Body of pancreas (tissue), 4 donors: ENCODE measurements around the gene PCDH15. TPM values are rescaled to one million over a fixed set of nuclear protein-coding genes. Genes with fewer than 3 reads are reported as not detected.

Experiments
- ATAC-seq: fragments of 150-250 bp; one replicate; pipeline ENCODE4 v1.9.1; 2016
- DNase-seq, 4 donors: peaks; one replicate each; pipeline ENCODE4 v3.0.0-alpha.2; 2019
- H3K27ac ChIP-seq, 4 donors: fragments of 200-600 bp; sonication (generic); 1 replicate in 3 of 4; 2 replicates in 1 of 4; pipeline versions ENCODE4 v1.5.1 to v1.6.1; 2016 to 2019; ENCODE audit warnings: mild to moderate bottlenecking in 1 of 4, mixed read lengths in 1 of 4, moderate library complexity in 1 of 4
- H3K27me3 ChIP-seq, 2 donors: fragments of 200-600 bp; sonication (generic); one replicate each; pipeline ENCODE4 v1.6.0; 2016; ENCODE audit warnings: mild to moderate bottlenecking in 1 of 2
- H3K36me3 ChIP-seq, 2 donors: fragments of 200-600 bp; sonication (generic); replicated peaks in 1 of 2; 2 replicates each; pipeline ENCODE4 v1.5.1; 2016; ENCODE audit warnings: low read depth in 2 of 2; ENCODE audit not compliant: insufficient read depth in 1 of 2
- H3K4me1 ChIP-seq: fragments of 200-600 bp; sonication (generic); one replicate; pipeline ENCODE4 v1.6.0; 2016
- H3K4me3 ChIP-seq, 2 donors: fragments of 200-600 bp; sonication (generic); 1 replicate in 1 of 2; 2 replicates in 1 of 2; pipeline ENCODE4 v1.5.1; 2016 to 2019
- H3K9me3 ChIP-seq, 3 donors: fragments of 200-600 bp; sonication (generic); 1 replicate in 2 of 3; 2 replicates in 1 of 3; pipeline ENCODE4 v1.5.1; 2016
- POLR2A ChIP-seq, 3 donors: fragments of 450-650 bp; IDR thresholded peaks; one replicate each; pipeline ENCODE4 v1.6.1; 2016; ENCODE audit warnings: antibody characterized with exemption in 3 of 3, mild to moderate bottlenecking in 2 of 3
- WGBS, 2 donors: methylation state at CpG; one replicate each; pipeline ENCODE4 v1.1.5; 2017; 5-methylcytosine and 5-hydroxymethylcytosine counted together
- intact Hi-C: fragments of 100-400 bp; cut with DNase I; formaldehyde crosslinking; loops from one replicate; pipeline ENCODE4 v1.15.1; 2023
- total RNA-seq, 2 donors: library from RNA; depleted of rRNA; stranded (reverse); fragments of >200 nt; gene quantifications; one replicate each; pipeline ENCODE4 v1.1.0, GENCODE V29; 2016
- TF ChIP-seq, protein P1 (sequence below), 7 experiments: fragments of 450-650 bp in 4 of 7; fragments of 200-600 bp in 3 of 7; sonication (generic) in 3 of 7; IDR thresholded peaks; one replicate each; pipeline ENCODE4 v1.5.1; 2016 to 2019; ENCODE audit warnings: antibody characterized with exemption in 7 of 7

PCDH15 gene
- total RNA-seq, 2 donors from 2014 or later = not detected

GRCh38 chr10:54477738-54478137, 323.3 kb downstream of the PCDH15 start:
- Histone ChIP-seq H3K4me3 (no peak overlapping the region), H3K27ac (no peak overlapping the region), H3K9me3 (no peaks in the 10 kb centered on the region), H3K36me3 (no peaks in the 10 kb centered on the region), H3K4me1 (no peaks in the 10 kb centered on the region), H3K27me3 (no peaks in the 10 kb centered on the region)
- TF ChIP-seq, protein P1, sequence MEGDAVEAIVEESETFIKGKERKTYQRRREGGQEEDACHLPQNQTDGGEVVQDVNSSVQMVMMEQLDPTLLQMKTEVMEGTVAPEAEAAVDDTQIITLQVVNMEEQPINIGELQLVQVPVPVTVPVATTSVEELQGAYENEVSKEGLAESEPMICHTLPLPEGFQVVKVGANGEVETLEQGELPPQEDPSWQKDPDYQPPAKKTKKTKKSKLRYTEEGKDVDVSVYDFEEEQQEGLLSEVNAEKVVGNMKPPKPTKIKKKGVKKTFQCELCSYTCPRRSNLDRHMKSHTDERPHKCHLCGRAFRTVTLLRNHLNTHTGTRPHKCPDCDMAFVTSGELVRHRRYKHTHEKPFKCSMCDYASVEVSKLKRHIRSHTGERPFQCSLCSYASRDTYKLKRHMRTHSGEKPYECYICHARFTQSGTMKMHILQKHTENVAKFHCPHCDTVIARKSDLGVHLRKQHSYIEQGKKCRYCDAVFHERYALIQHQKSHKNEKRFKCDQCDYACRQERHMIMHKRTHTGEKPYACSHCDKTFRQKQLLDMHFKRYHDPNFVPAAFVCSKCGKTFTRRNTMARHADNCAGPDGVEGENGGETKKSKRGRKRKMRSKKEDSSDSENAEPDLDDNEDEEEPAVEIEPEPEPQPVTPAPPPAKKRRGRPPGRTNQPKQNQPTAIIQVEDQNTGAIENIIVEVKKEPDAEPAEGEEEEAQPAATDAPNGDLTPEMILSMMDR (IDR thresholded peaks at IDR 0.05) = no peak
- TF ChIP-seq POLR2A (IDR thresholded peaks at IDR 0.05) = no peak
- WGBS, 2 donors = 80% methylated on average over 4 of the region's 4 CpGs
- DNase-seq (no peak), ATAC-seq (no peak)
- intact Hi-C loops = no loop called here

DNA sequence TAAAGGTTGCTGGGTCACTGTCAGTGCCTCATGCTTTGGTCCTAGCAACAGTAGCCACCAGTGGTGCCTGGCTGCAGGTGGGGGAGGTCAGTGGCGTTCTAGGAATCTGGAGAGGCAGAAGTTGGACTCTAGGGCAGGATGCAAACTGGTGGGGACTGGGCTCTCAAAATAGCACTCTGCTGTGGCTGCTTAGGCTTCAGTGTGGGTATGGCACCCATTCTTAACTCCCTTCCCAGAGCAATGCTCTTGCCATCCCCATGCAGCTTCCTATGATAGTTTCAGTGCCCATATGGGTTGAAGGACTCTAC, 330.8 kb downstream of the PCDH15 start:
- ATAC-seq (no peak), DNase-seq (no peak)
- WGBS, 2 donors = 77% methylated on average over 1 of the region's 1 CpG; no CpG with 5 or more reads in 1 of the 2 donors
- H3K36me3 ChIP-seq = no peaks in the 10 kb centered on the region
- H3K27ac ChIP-seq = no peak overlapping the region
- H3K27me3 ChIP-seq = no peaks in the 10 kb centered on the region
- H3K9me3 ChIP-seq = no peaks in the 10 kb centered on the region
- no peak overlapping the region for H3K4me3 ChIP-seq
- H3K4me1 ChIP-seq = no peaks in the 10 kb centered on the region
- TF ChIP-seq, protein P1 (IDR thresholded peaks at IDR 0.05) = no peak
- no peak for TF ChIP-seq POLR2A (IDR thresholded peaks at IDR 0.05)
- intact Hi-C loops = no loop called here

GRCh38 chr10:54469587-54470323, 331.3 kb downstream of the PCDH15 start:
- DNase-seq = no peak
- WGBS, 2 donors = 62 to 78% methylated on average over 3 to 8 of the region's 8 CpGs

GRCh38 chr10:54454271-54454670, 346.8 kb downstream of the PCDH15 start:
- Histone ChIP-seq H3K4me1 (no peaks in the 10 kb centered on the region), H3K27me3 (no peaks in the 10 kb centered on the region), H3K9me3 (no peaks in the 10 kb centered on the region), H3K36me3 (no peaks in the 10 kb centered on the region), H3K27ac (no peak overlapping the region), H3K4me3 (no peak overlapping the region)
- intact Hi-C loops = no loop called here
- 76 to 84% methylated on average over 1 of the region's 1 CpG for WGBS, 2 donors
- ATAC-seq (no peak), DNase-seq (no peak)
- TF ChIP-seq, protein P1 (IDR thresholded peaks at IDR 0.05) = no peak
- no peak for TF ChIP-seq POLR2A (IDR thresholded peaks at IDR 0.05)

More at GRCh38 chr10:54469587-54470323, 331.3 kb downstream of the PCDH15 start:
- ATAC-seq = no peak
- Histone ChIP-seq H3K9me3 (no peaks in the 10 kb centered on the region), H3K4me3 (no peak overlapping the region), H3K27me3 (no peaks in the 10 kb centered on the region), H3K4me1 (no peaks in the 10 kb centered on the region), H3K27ac (no peak overlapping the region), H3K36me3 (no peaks in the 10 kb centered on the region)
- TF ChIP-seq, protein P1 (IDR thresholded peaks at IDR 0.05) = no peak
- no peak for TF ChIP-seq POLR2A (IDR thresholded peaks at IDR 0.05)
- intact Hi-C loops = no loop called here

DNA sequence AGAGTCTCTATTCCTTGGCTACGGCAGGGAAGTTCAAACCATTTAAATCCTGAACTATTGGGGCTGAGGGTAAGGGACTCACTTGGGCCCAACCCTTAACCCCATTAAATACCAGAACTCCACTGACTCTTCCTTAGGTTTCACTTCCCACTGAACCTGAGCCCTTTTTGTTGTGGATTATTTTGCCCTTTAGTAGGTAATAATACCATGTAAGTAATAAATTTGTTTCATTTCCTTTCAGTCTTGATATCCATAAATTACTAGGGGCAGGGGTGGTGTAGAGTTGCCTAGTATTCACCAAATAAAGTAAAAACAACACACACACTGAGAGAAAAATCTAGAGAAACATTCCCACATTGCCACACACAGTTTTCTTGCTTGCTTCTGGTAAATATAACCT, 352.0 kb downstream of the PCDH15 start:
- no peak overlapping the region for H3K27ac ChIP-seq
- no peak for ATAC-seq
- no peaks in the 10 kb centered on the region for H3K9me3 ChIP-seq
- H3K4me3 ChIP-seq = no peak overlapping the region
- H3K4me1 ChIP-seq = no peaks in the 10 kb centered on the region
- intact Hi-C loops = no loop called here
- 67 to 80% methylated on average over 1 of the region's 1 CpG for WGBS, 2 donors
- no peaks in the 10 kb centered on the region for H3K27me3 ChIP-seq
- TF ChIP-seq, protein P1 (IDR thresholded peaks at IDR 0.05) = no peak
- no peak for TF ChIP-seq POLR2A (IDR thresholded peaks at IDR 0.05)
- DNase-seq = no peak
- H3K36me3 ChIP-seq = no peaks in the 10 kb centered on the region
